Measurements from ENCODE around the gene DISP2.

The DISP2 gene

GRCh38 chr15:40365624-40366456, 7.8 kb downstream of the DISP2 start:
- no peak for DNase-seq (ENCODE audit: low read depth)

GRCh38 chr15:40366457-40367370, 8.7 kb downstream of the DISP2 start:
- no peak for DNase-seq (ENCODE audit: low read depth)

- DNase-seq (ENCODE audit: low read depth), result no peak
These were observed 9.3 kb downstream of the DISP2 start for GRCh38 chr15:40367371-40367685.

GRCh38 chr15:40367686-40368611, 9.9 kb downstream of the DISP2 start:
- DNase-seq (ENCODE audit: low read depth), result peak; percentile 82

- DNase-seq (ENCODE audit: low read depth), result no peak
These were observed 10.9 kb downstream of the DISP2 start for GRCh38 chr15:40368719-40369473.

- no peak for DNase-seq (ENCODE audit: low read depth)
These were observed 11.5 kb downstream of the DISP2 start for GRCh38 chr15:40369474-40369869.

- no peak for DNase-seq (ENCODE audit: low read depth)
These were observed 12.0 kb downstream of the DISP2 start for GRCh38 chr15:40369971-40370370.

- no peak for DNase-seq (ENCODE audit: low read depth)
These were observed 15.0 kb downstream of the DISP2 start for GRCh38 chr15:40372981-40373380.

GRCh38 chr15:40377606-40378005, 19.6 kb downstream of the DISP2 start:
- no peak for DNase-seq (ENCODE audit: low read depth)

- no peak for DNase-seq (ENCODE audit: low read depth)
These were observed 21.4 kb downstream of the DISP2 start for GRCh38 chr15:40379374-40379773.

- DNase-seq (ENCODE audit: low read depth), result no peak
These were observed 21.8 kb downstream of the DISP2 start for GRCh38 chr15:40379853-40380252.

GRCh38 chr15:40380636-40381035, 22.6 kb downstream of the DISP2 start:
- no peak for DNase-seq (ENCODE audit: low read depth)

GRCh38 chr15:40381818-40382529, 24.0 kb downstream of the DISP2 start:
- DNase-seq (ENCODE audit: low read depth), result no peak

GRCh38 chr15:40382580-40383456, 24.8 kb downstream of the DISP2 start, which contains the start of gene KNSTRN:
TSS of gene KNSTRN (plus strand) at chr15:40382721. CDS start at chr15:40382836, 115 bp downstream.
- DNase-seq (ENCODE audit: low read depth), result peak; percentile 78

GRCh38 chr15:40386480-40386879, 28.5 kb downstream of the DISP2 start:
- no peak for DNase-seq (ENCODE audit: low read depth)

- DNase-seq (ENCODE audit: low read depth), result no peak
These were observed 31.2 kb downstream of the DISP2 start for GRCh38 chr15:40388941-40389823.

GRCh38 chr15:40389824-40390595, 32.0 kb downstream of the DISP2 start:
- DNase-seq (ENCODE audit: low read depth), result no peak
